Measurements from ENCODE around the gene LCT. TPM values are rescaled to one million over a fixed set of nuclear protein-coding genes. Genes with fewer than 3 reads are reported as not detected.
"Not testable (repeated sequence)": the region's sequence is repeated elsewhere in the genome, so short reads cannot be mapped to it uniquely, and the experiment has no call there.

The LCT gene
- total RNA-seq, 1 experiment from 2014 or later, result 0.19 TPM

GRCh38 chr2:135798762-135799161 lies 38.2 kb downstream of the LCT start:
- no peaks in the 10 kb centered on the region for H3K27me3 ChIP-seq (ENCODE audit: low read length)
- H3K9ac ChIP-seq (ENCODE audit: low read length), result no peak overlapping the region
- no peak overlapping the region for H3K4me3 ChIP-seq (ENCODE audit: low read length)
- H3K4me2 ChIP-seq (ENCODE audit: low read depth, low read length, poor library complexity, severe bottlenecking), result no peak overlapping the region
- no peaks in the 10 kb centered on the region for H3K79me2 ChIP-seq (ENCODE audit: low read length)
- H2AFZ ChIP-seq (ENCODE audit: low read length), result peak overlapping the region; percentile 60; the same call in 1 of the 2 replicates
- H4K20me1 ChIP-seq (ENCODE audit: insufficient read depth, low read depth, low read length), result no peaks in the 10 kb centered on the region
- H3K4me1 ChIP-seq (ENCODE audit: low read length), result 0 out of 2 replicates have a peak, but pooled peaks cover 3% of the 10 kb centered on the region
- H3K27ac ChIP-seq (ENCODE audit: low read length), result no peak overlapping the region
- DNase-seq, result peak; percentile 55
- peaks cover 17% of the 10 kb centered on the region for H3K9me3 ChIP-seq (ENCODE audit: low read length)
- peaks cover 37% of the 10 kb centered on the region for H3K36me3 ChIP-seq (ENCODE audit: insufficient read depth, low read length)
- H3K9me2 ChIP-seq (replicated peaks; ENCODE audit: insufficient read depth, low read length), result no peaks in the 10 kb centered on the region

GRCh38 chr2:135798275-135798705 lies 38.7 kb downstream of the LCT start:
- Histone ChIP-seq H3K4me3 (ENCODE audit: low read length) (no peak overlapping the region), H3K9me3 (ENCODE audit: low read length) (peaks cover 17% of the 10 kb centered on the region), H3K79me2 (ENCODE audit: low read length) (no peaks in the 10 kb centered on the region), H3K27me3 (ENCODE audit: low read length) (no peaks in the 10 kb centered on the region), H2AFZ (ENCODE audit: low read length) (peak overlapping the region; percentile 60; the same call in 1 of the 2 replicates), H3K27ac (ENCODE audit: low read length) (no peak overlapping the region), H3K9ac (ENCODE audit: low read length) (no peak overlapping the region), H4K20me1 (ENCODE audit: insufficient read depth, low read depth, low read length) (no peaks in the 10 kb centered on the region), H3K4me2 (ENCODE audit: low read depth, low read length, poor library complexity, severe bottlenecking) (no peak overlapping the region), H3K4me1 (ENCODE audit: low read length) (0 out of 2 replicates have a peak, but pooled peaks cover 3% of the 10 kb centered on the region), H3K9me2 (replicated peaks; ENCODE audit: insufficient read depth, low read length) (no peaks in the 10 kb centered on the region), H3K36me3 (ENCODE audit: insufficient read depth, low read length) (peaks cover 32% of the 10 kb centered on the region)
- no peak for DNase-seq

GRCh38 chr2:135797497-135798274 lies 39.3 kb downstream of the LCT start:
- Histone ChIP-seq H3K4me3 (ENCODE audit: low read length) (no peak overlapping the region), H3K27me3 (ENCODE audit: low read length) (no peaks in the 10 kb centered on the region), H2AFZ (ENCODE audit: low read length) (peak overlapping the region; percentile 60; the same call in 1 of the 2 replicates), H3K27ac (ENCODE audit: low read length) (no peak overlapping the region), H4K20me1 (ENCODE audit: insufficient read depth, low read depth, low read length) (no peaks in the 10 kb centered on the region), H3K9me3 (ENCODE audit: low read length) (peaks cover 17% of the 10 kb centered on the region), H3K4me1 (ENCODE audit: low read length) (peaks cover 7% of the 10 kb centered on the region), H3K79me2 (ENCODE audit: low read length) (no peaks in the 10 kb centered on the region), H3K9ac (ENCODE audit: low read length) (no peak overlapping the region), H3K9me2 (replicated peaks; ENCODE audit: insufficient read depth, low read length) (no peaks in the 10 kb centered on the region), H3K36me3 (ENCODE audit: insufficient read depth, low read length) (peaks cover 30% of the 10 kb centered on the region), H3K4me2 (ENCODE audit: low read depth, low read length, poor library complexity, severe bottlenecking) (no peak overlapping the region)
- DNase-seq, result peak; percentile 92

GRCh38 chr2:135796606-135797005 lies 40.4 kb downstream of the LCT start:
- Histone ChIP-seq H4K20me1 (ENCODE audit: insufficient read depth, low read depth, low read length) (no peaks in the 10 kb centered on the region), H3K4me1 (ENCODE audit: low read length) (peaks cover 16% of the 10 kb centered on the region), H2AFZ (ENCODE audit: low read length) (no peak overlapping the region), H3K9ac (ENCODE audit: low read length) (no peak overlapping the region), H3K4me3 (ENCODE audit: low read length) (no peak overlapping the region), H3K9me2 (replicated peaks; ENCODE audit: insufficient read depth, low read length) (no peaks in the 10 kb centered on the region), H3K36me3 (ENCODE audit: insufficient read depth, low read length) (peaks cover 19% of the 10 kb centered on the region), H3K27ac (ENCODE audit: low read length) (no peak overlapping the region), H3K79me2 (ENCODE audit: low read length) (no peaks in the 10 kb centered on the region), H3K9me3 (ENCODE audit: low read length) (peaks cover 11% of the 10 kb centered on the region; the same call in 1 of the 2 replicates), H3K4me2 (ENCODE audit: low read depth, low read length, poor library complexity, severe bottlenecking) (no peak overlapping the region), H3K27me3 (ENCODE audit: low read length) (no peaks in the 10 kb centered on the region)
- no peak for DNase-seq

GRCh38 chr2:135795641-135796040 lies 41.3 kb downstream of the LCT start:
- H3K79me2 ChIP-seq (ENCODE audit: low read length); H3K4me3 ChIP-seq (ENCODE audit: low read length); H3K9me3 ChIP-seq (ENCODE audit: low read length); H3K27me3 ChIP-seq (ENCODE audit: low read length); H4K20me1 ChIP-seq (ENCODE audit: insufficient read depth, low read depth, low read length); H3K9ac ChIP-seq (ENCODE audit: low read length); H3K9me2 ChIP-seq (replicated peaks; ENCODE audit: insufficient read depth, low read length); DNase-seq; H3K27ac ChIP-seq (ENCODE audit: low read length); H3K4me2 ChIP-seq (ENCODE audit: low read depth, low read length, poor library complexity, severe bottlenecking); H2AFZ ChIP-seq (ENCODE audit: low read length): not testable (repeated sequence)
- Histone ChIP-seq H3K36me3 (ENCODE audit: insufficient read depth, low read length) (peaks cover 12% of the 10 kb centered on the region), H3K4me1 (ENCODE audit: low read length) (peaks cover 16% of the 10 kb centered on the region)

DNA sequence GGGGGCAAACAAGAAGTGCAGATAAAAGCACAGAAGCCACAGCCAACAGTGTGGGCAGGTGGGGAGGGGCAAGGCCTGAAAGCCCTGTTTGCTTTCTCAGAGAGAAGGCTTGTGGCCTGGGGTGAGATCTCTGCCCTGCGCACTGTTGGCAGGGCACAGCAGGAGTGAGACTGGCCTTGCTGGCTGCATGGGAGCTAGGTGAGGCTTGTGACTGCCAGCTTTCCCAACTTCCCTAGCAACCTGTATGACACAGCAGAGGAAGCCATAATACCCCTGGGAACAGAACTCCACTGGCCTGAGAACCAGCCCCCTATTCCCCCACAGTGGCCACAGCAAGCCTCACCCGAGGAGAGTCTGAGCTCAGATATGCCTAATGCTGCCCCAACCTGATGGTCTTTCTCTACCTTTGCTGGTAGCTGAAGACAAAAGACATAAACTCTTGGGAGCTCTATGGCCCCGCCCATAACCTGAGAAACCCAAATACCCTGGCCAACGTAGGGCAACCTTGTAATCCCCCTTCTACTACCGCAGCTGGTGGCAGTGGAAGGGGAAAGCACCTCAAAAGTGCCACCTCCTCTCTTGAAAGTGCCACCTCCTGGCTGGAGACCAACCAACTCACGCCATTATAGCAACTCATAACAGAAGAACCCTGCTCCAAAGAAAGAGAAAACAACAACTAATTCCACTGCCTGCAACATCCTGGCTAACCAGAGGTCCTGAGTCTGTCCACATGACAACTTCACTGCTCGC lies 44.4 kb downstream of the LCT start:
- H3K36me3 ChIP-seq (ENCODE audit: insufficient read depth, low read length), result no peaks in the 10 kb centered on the region
- no peaks in the 10 kb centered on the region for H3K79me2 ChIP-seq (ENCODE audit: low read length)
- H3K4me2 ChIP-seq (ENCODE audit: low read depth, low read length, poor library complexity, severe bottlenecking), result peak overlapping the region; percentile 17
- H3K9me2 ChIP-seq (replicated peaks; ENCODE audit: insufficient read depth, low read length), result no peaks in the 10 kb centered on the region
- H4K20me1 ChIP-seq (ENCODE audit: insufficient read depth, low read depth, low read length), result no peaks in the 10 kb centered on the region
- H3K27me3 ChIP-seq (ENCODE audit: low read length), result no peaks in the 10 kb centered on the region
- no peaks in the 10 kb centered on the region for H3K9me3 ChIP-seq (ENCODE audit: low read length)
- H3K9ac ChIP-seq (ENCODE audit: low read length), result 0 out of 2 replicates have a peak overlapping the region, but pooled peaks have one; percentile 7
- H2AFZ ChIP-seq (ENCODE audit: low read length), result peak overlapping the region; percentile 60; the same call in 1 of the 2 replicates
- peaks cover 13% of the 10 kb centered on the region for H3K4me1 ChIP-seq (ENCODE audit: low read length)
- no peak overlapping the region for H3K4me3 ChIP-seq (ENCODE audit: low read length)
- peak; percentile 48 for DNase-seq
- 0 out of 2 replicates have a peak overlapping the region, but pooled peaks have one; percentile 4 for H3K27ac ChIP-seq (ENCODE audit: low read length)

DNA sequence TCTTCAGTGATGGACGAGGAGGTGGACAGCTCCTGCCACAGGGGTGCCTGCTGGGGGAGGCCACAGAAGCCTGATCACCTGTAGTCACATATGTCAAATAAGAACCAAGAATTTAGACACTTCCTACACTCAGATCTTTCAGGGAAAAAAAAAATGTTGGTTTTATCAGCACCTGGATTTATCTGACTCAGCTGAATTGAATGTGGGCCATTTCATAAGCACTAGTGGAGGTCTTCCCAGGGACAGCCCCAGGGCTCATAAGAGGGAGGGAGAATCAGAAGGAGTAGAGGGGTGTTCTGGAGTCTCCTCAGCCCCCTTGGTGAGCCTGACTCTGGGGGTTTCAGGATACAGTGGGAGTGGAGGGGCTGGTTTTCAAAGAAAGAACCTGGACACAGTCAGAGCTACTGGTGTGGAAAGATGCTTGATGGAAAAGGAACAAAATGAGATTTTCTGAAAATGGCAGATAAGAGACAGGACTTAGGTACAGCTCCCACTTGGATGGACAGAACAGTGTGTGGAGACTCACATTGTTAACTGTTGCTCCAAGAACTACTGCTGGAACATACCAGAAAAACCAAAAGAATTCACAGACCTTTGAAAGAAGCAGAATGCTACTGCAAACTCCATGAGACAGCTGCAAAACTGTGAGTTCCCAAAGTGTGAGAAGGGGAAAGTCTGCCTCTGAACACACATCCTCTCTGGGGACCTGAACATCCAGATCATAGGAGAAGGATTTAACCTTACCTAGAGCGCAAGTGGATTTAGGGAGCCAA lies 45.4 kb downstream of the LCT start:
- Histone ChIP-seq H3K36me3 (ENCODE audit: insufficient read depth, low read length) (peaks cover 6% of the 10 kb centered on the region; the same call in 1 of the 2 replicates), H3K4me3 (ENCODE audit: low read length) (no peak overlapping the region), H2AFZ (ENCODE audit: low read length) (no peak overlapping the region), H3K27me3 (ENCODE audit: low read length) (no peaks in the 10 kb centered on the region), H3K27ac (ENCODE audit: low read length) (0 out of 2 replicates have a peak overlapping the region, but pooled peaks have one; percentile 4), H3K4me1 (ENCODE audit: low read length) (peaks cover 12% of the 10 kb centered on the region), H3K9ac (ENCODE audit: low read length) (no peak overlapping the region), H3K79me2 (ENCODE audit: low read length) (no peaks in the 10 kb centered on the region), H3K9me2 (replicated peaks; ENCODE audit: insufficient read depth, low read length) (no peaks in the 10 kb centered on the region), H3K9me3 (ENCODE audit: low read length) (no peaks in the 10 kb centered on the region), H4K20me1 (ENCODE audit: insufficient read depth, low read depth, low read length) (no peaks in the 10 kb centered on the region), H3K4me2 (ENCODE audit: low read depth, low read length, poor library complexity, severe bottlenecking) (no peak overlapping the region)
- DNase-seq, result no peak

Data from Karpas-422 (cell line).